C4-2B (cell line): ENCODE data around the gene AGBL4.

Experiments used
- CTCF ChIP-seq: fragments of 450-650 bp; conservative IDR thresholded peaks from 2 replicates; pipeline ENCODE4 v1.5.1; 2017; ENCODE audit warnings: mild to moderate bottlenecking
- ZFX ChIP-seq: fragments of 450-650 bp; IDR thresholded peaks from 2 replicates; pipeline ENCODE4 v1.6.1; 2017

GRCh38 chr1:48999321-48999720 lies 1024.4 kb downstream of the AGBL4 start:
- TF ChIP-seq CTCF (no peak), ZFX (no peak)
